Measurements from ENCODE around the gene TRMU.

TRMU gene

DNA sequence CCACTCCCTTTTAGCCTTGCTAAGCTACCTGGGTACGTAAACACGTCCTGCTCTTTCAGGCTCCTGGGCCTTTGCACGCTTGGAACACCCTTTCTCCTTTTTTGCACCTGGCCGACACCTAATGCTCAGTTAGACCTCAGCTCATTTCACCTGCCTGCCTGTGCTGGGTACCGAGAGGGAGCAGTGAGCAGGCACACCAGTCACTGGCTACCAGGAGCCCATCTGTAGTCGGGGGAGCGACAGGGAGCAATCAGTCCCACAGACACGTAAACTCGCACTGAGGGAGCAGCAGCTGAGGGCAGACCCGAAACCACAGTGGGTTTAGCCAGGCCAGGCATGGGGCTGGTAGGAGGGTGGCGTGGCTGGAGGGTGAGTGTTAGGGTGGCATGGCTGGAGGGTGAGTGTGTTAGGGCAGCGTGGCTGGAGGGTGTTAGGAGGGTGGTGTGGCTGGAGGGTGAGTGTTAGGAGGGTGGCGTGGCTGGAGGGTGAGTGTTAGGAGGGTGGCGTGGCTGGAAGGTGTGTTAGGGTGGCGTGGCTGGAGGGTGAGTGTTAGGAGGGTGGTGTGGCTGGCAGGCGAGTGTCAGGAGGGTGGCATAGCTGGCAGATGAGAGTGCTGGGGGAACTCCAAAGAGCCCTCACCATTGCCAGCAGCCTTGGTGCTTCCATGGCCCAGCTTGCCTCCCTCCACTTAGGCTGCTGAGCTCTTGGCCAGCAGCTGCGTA is 45.2 kb upstream of the TRMU start:
- no peak for ATAC-seq
- TF ChIP-seq ARNTL (CRISPR knock-in tag; IDR thresholded peaks at IDR 0.05; ENCODE audit: borderline replicate concordance, low read depth) = no peak
- TF ChIP-seq OSR1 (CRISPR knock-in tag; IDR thresholded peaks at IDR 0.05) = no peak
- no peak for TF ChIP-seq SNAI2 (CRISPR knock-in tag; IDR thresholded peaks at IDR 0.05)
- TF ChIP-seq TSHZ2 (CRISPR knock-in tag; IDR thresholded peaks at IDR 0.05) = no peak
- TF ChIP-seq, protein P1, sequence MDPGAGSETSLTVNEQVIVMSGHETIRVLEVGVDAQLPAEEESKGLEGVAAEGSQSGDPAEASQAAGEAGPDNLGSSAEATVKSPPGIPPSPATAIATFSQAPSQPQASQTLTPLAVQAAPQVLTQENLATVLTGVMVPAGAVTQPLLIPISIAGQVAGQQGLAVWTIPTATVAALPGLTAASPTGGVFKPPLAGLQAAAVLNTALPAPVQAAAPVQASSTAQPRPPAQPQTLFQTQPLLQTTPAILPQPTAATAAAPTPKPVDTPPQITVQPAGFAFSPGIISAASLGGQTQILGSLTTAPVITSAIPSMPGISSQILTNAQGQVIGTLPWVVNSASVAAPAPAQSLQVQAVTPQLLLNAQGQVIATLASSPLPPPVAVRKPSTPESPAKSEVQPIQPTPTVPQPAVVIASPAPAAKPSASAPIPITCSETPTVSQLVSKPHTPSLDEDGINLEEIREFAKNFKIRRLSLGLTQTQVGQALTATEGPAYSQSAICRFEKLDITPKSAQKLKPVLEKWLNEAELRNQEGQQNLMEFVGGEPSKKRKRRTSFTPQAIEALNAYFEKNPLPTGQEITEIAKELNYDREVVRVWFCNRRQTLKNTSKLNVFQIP (CRISPR knock-in tag; IDR thresholded peaks at IDR 0.05; ENCODE audit: borderline replicate concordance, low read depth) = no peak
- no peak for TF ChIP-seq ISL1 (CRISPR knock-in tag; IDR thresholded peaks at IDR 0.05)
- no peak for TF ChIP-seq PATZ1 (CRISPR knock-in tag; IDR thresholded peaks at IDR 0.05; ENCODE audit: borderline replicate concordance)
- TF ChIP-seq ZFP3 (CRISPR knock-in tag; IDR thresholded peaks at IDR 0.05) = no peak
- TF ChIP-seq ZNF70 (CRISPR knock-in tag; IDR thresholded peaks at IDR 0.05) = no peak
- no peak for TF ChIP-seq ESRRG (CRISPR knock-in tag; IDR thresholded peaks at IDR 0.05)
- TF ChIP-seq RARB (CRISPR knock-in tag; IDR thresholded peaks at IDR 0.05) = no peak
- TF ChIP-seq ZNF565 (CRISPR knock-in tag; conservative IDR thresholded peaks at IDR 0.05; ENCODE audit: low read depth) = no peak
- no peak for TF ChIP-seq ZNF8 (CRISPR knock-in tag; IDR thresholded peaks at IDR 0.05)
- TF ChIP-seq, protein P2, sequence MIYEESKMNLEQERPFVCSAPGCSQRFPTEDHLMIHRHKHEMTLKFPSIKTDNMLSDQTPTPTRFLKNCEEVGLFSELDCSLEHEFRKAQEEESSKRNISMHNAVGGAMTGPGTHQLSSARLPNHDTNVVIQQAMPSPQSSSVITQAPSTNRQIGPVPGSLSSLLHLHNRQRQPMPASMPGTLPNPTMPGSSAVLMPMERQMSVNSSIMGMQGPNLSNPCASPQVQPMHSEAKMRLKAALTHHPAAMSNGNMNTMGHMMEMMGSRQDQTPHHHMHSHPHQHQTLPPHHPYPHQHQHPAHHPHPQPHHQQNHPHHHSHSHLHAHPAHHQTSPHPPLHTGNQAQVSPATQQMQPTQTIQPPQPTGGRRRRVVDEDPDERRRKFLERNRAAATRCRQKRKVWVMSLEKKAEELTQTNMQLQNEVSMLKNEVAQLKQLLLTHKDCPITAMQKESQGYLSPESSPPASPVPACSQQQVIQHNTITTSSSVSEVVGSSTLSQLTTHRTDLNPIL (CRISPR knock-in tag; IDR thresholded peaks at IDR 0.05; ENCODE audit: low read depth) = no peak

DNA sequence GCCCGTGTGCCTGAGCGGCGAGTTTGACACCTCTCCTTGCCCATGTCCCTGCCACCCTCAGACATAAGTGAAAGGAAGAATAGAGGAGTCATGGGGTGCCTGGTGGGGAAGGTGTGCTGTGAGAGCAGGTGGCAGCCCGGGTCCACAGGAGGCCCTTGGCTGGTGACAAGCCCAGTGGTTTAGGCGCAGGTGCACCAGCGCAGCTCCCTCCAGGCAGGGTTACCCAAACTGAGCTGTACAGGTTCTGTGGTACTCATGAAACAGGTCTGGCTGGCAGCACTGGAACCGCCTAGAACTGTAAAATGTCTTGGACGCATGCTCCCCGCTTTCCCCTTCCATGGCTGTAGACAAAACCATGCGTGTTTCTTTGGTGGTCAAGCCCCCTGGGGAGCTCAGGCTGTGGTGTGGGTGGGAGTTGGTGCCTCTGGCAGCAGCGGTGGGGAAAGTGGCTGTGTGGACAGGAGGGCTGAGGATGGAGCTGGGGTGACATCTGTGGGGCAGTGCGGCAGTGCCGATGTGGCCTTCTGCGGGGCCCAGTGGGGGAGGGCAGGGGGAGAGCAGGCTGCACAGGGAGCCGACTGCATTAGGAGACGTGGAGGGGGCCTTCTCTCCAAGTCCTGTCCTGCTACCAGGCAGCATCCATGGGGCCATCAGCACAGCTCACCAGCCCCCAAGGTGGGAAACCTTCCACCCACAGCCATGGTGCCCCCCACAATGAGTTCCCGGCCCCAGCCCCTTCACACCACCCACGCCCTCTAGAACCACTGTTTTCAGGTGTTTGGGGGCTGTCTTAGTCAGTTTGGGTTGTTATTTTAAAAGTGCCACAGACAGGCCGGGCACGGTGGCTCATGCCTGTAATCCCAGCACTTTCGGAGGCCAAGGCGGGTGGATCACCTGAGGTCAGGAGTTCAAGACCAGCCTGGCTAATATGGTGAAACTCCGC is 44.4 kb upstream of the TRMU start:
- no peak for ATAC-seq
- TF ChIP-seq TOX (CRISPR knock-in tag; IDR thresholded peaks at IDR 0.05; ENCODE audit: borderline replicate concordance) (no peak), TSHZ2 (CRISPR knock-in tag; IDR thresholded peaks at IDR 0.05) (no peak), ZNF8 (CRISPR knock-in tag; IDR thresholded peaks at IDR 0.05) (no peak), ZNF565 (CRISPR knock-in tag; conservative IDR thresholded peaks at IDR 0.05; ENCODE audit: low read depth) (no peak)

DNA sequence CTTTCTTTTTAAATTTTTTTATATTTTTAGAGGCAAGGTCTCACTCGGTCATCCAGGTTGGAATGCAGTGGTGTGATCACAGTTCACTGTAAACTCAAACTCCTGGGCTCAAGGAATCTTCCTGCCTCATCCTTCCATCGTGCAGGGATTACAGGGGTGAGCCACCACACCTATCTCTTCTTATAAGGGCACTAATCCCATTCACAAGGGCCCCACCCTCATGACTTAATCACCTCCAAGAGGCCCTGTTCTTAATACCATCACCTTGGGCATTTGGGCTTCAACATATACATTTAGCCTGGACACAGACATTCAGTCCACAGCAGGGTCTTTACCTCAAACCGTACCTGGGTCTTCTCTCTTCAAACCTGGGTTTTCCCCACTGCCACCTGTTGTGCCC is 43.3 kb upstream of the TRMU start:
- ATAC-seq = no peak
- TF ChIP-seq CSRNP3 (CRISPR knock-in tag; IDR thresholded peaks at IDR 0.05) (no peak), GLIS3 (CRISPR knock-in tag; IDR thresholded peaks at IDR 0.05) (no peak), ZNF8 (CRISPR knock-in tag; IDR thresholded peaks at IDR 0.05) (no peak), ESRRG (CRISPR knock-in tag; IDR thresholded peaks at IDR 0.05) (no peak), TCF4 (CRISPR knock-in tag; IDR thresholded peaks at IDR 0.05; ENCODE audit: borderline replicate concordance) (no peak), ISL1 (CRISPR knock-in tag; IDR thresholded peaks at IDR 0.05) (no peak), ARNTL (CRISPR knock-in tag; IDR thresholded peaks at IDR 0.05; ENCODE audit: borderline replicate concordance, low read depth) (no peak)
- TF ChIP-seq, protein P2 (CRISPR knock-in tag; IDR thresholded peaks at IDR 0.05; ENCODE audit: low read depth) = no peak
